Measurements from ENCODE around the gene PTPRJ.

Gene PTPRJ

GRCh38 chr11:47997063-47998053 is 17.0 kb downstream of the PTPRJ start:
- DNase-seq, result no peak

- peak; percentile 45 for DNase-seq
Observed at GRCh38 chr11:47998345-47998732, 18.0 kb downstream of the PTPRJ start.

GRCh38 chr11:47998733-47999359 is 18.5 kb downstream of the PTPRJ start:
- DNase-seq, result no peak

- DNase-seq, result no peak
Observed at GRCh38 chr11:48000432-48000831, 20.1 kb downstream of the PTPRJ start.

- DNase-seq, result no peak
Observed at GRCh38 chr11:48001438-48002021, 21.2 kb downstream of the PTPRJ start.

GRCh38 chr11:48002561-48002960 is 22.2 kb downstream of the PTPRJ start:
- DNase-seq, result no peak

GRCh38 chr11:48003926-48004325 is 23.6 kb downstream of the PTPRJ start:
- DNase-seq, result no peak

- DNase-seq, result no peak
Observed at GRCh38 chr11:48004456-48004855, 24.1 kb downstream of the PTPRJ start.

GRCh38 chr11:48005136-48005535 is 24.8 kb downstream of the PTPRJ start:
- no peak for DNase-seq

- peak; percentile 82 for DNase-seq
Observed at GRCh38 chr11:48005831-48006270, 25.5 kb downstream of the PTPRJ start.

GRCh38 chr11:48006301-48006992 is 26.1 kb downstream of the PTPRJ start:
- no peak for DNase-seq

GRCh38 chr11:48007677-48008076 is 27.3 kb downstream of the PTPRJ start:
- no peak for DNase-seq

GRCh38 chr11:48008951-48009270 is 28.6 kb downstream of the PTPRJ start:
- no peak for DNase-seq

- no peak for DNase-seq
Observed at GRCh38 chr11:48011102-48011797, 30.9 kb downstream of the PTPRJ start.

GRCh38 chr11:48011798-48012391 is 31.5 kb downstream of the PTPRJ start:
- DNase-seq, result no peak

GRCh38 chr11:48013269-48013901 is 33.0 kb downstream of the PTPRJ start:
- DNase-seq, result no peak

- DNase-seq, result no peak
Observed at GRCh38 chr11:48014917-48015316, 34.6 kb downstream of the PTPRJ start.

GRCh38 chr11:48017105-48017830 is 36.9 kb downstream of the PTPRJ start:
- no peak for DNase-seq

GRCh38 chr11:48017831-48018527 is 37.6 kb downstream of the PTPRJ start:
- DNase-seq, result no peak

- peak; percentile 91 for DNase-seq
Observed at GRCh38 chr11:48018528-48019216, 38.3 kb downstream of the PTPRJ start.

Measured in eye (tissue), 1 donor.